MM.1S (cell line): ENCODE measurements around the gene TSPAN1.

Experiments used
- CTCF ChIP-seq: fragments of 300-600 bp; sonication (generic); IDR thresholded peaks from 2 replicates; pipeline ENCODE4 v1.5.1; 2016; ENCODE audit warnings: antibody characterized with exemption, low read length, mixed read lengths
- EZH2 ChIP-seq: fragments of 300-600 bp; sonication (generic); optimal IDR thresholded peaks from 2 replicates; pipeline ENCODE3; 2017; ENCODE audit warnings: low read depth, mild to moderate bottlenecking, antibody characterized with exemption, low read length, mixed read lengths
- EZH2phosphoT487 ChIP-seq: fragments of 300-600 bp; sonication (generic); IDR thresholded peaks from 2 replicates; pipeline ENCODE4 v1.6.1; 2018; ENCODE audit warnings: antibody characterized with exemption, low read length

- TF ChIP-seq CTCF (no peak), EZH2phosphoT487 (no peak), EZH2 (no peak)
Measured at GRCh38 chr1:46159516-46159915, 15.4 kb upstream of the TSPAN1 start.
